CD4-positive, alpha-beta T cell (primary cell): ENCODE data around the gene PCDHB9. TPM values are rescaled to one million over a fixed set of nuclear protein-coding genes. Genes with fewer than 3 reads are reported as not detected.
"Not testable (repeated sequence)": the region's sequence is repeated elsewhere in the genome, so short reads cannot be mapped to it uniquely, and the experiment has no call there.

Experiments
- ATAC-seq: fragments of 200-7000 bp; cut with Tn5 transposase; one replicate; pipeline ENCODE4 v1.10.0; 2022; ENCODE audit warnings: mild to moderate bottlenecking; ENCODE audit not compliant: poor library complexity
- CTCF ChIA-PET: fragments of 350-600 bp; sonication (Branson Sonifier 250); formaldehyde crosslinking; loops from one replicate; lab custom pipeline; 2021; ENCODE audit warnings: antibody characterized with exemption, inconsistent platforms; lab: Charles Lee
- POLR2A ChIA-PET: fragments of 350-600 bp; sonication (Branson Sonifier 250); formaldehyde crosslinking; loops from one replicate; lab custom pipeline; 2021; ENCODE audit warnings: antibody characterized with exemption, inconsistent platforms; lab: Charles Lee
- DNase-seq, 14 experiments: peaks; one replicate each; pipeline ENCODE4 v3.0.0-alpha.2; 2013 to 2020; ENCODE audit warnings: mixed read lengths in 2 of 14
- H3K27ac ChIP-seq, 2 donors: one replicate each; pipeline versions ENCODE4 v1.5.1 to v1.7.0; 2013; ENCODE audit warnings: low read length in 2 of 2, low read depth in 1 of 2, mild to moderate bottlenecking in 1 of 2
- H3K27me3 ChIP-seq, 2 experiments: 1 replicate in 1 of 2; 2 replicates in 1 of 2; pipeline versions ENCODE4 v1.6.1 to v1.7.0; 2013; ENCODE audit warnings: low read length in 2 of 2, control low read depth in 1 of 2, mild to moderate bottlenecking in 1 of 2, moderate library complexity in 1 of 2; ENCODE audit not compliant: insufficient read depth in 2 of 2, control insufficient read depth in 1 of 2
- H3K36me3 ChIP-seq: one replicate; pipeline ENCODE4 v1.6.1; 2013; ENCODE audit warnings: low read length, control low read depth; ENCODE audit not compliant: insufficient read depth
- H3K4me1 ChIP-seq: one replicate; pipeline ENCODE4 v1.6.1; 2013; ENCODE audit warnings: low read length, control low read depth; ENCODE audit not compliant: insufficient read depth
- H3K4me3 ChIP-seq: one replicate; pipeline ENCODE4 v1.5.1; 2013; ENCODE audit warnings: mild to moderate bottlenecking, low read length, moderate library complexity
- H3K9me3 ChIP-seq, 2 experiments: 1 replicate in 1 of 2; 2 replicates in 1 of 2; pipeline versions ENCODE4 v1.6.1 to v1.7.0; 2013; ENCODE audit warnings: low read length in 2 of 2, mild to moderate bottlenecking in 2 of 2, control low read depth in 1 of 2, moderate library complexity in 1 of 2; ENCODE audit not compliant: control insufficient read depth in 1 of 2, insufficient read depth in 1 of 2
- H3K27ac Mint-ChIP-seq: one replicate; pipeline ENCODE4 v1.8.0; 2020; ENCODE audit warnings: mixed read lengths
- H3K27me3 Mint-ChIP-seq: one replicate; pipeline ENCODE4 v1.8.0; 2021; ENCODE audit warnings: mixed read lengths
- H3K36me3 Mint-ChIP-seq: one replicate; pipeline ENCODE4 v1.8.0; 2021; ENCODE audit warnings: low read depth, mixed read lengths
- H3K4me1 Mint-ChIP-seq: one replicate; pipeline ENCODE4 v1.8.0; 2021; ENCODE audit warnings: low read depth, mixed read lengths
- H3K4me3 Mint-ChIP-seq: one replicate; pipeline ENCODE4 v1.8.0; 2020; ENCODE audit warnings: mild to moderate bottlenecking, mixed read lengths
- H3K9me3 Mint-ChIP-seq: one replicate; pipeline ENCODE4 v1.8.0; 2020; ENCODE audit warnings: mixed read lengths
- intact Hi-C, 2 experiments: fragments of 100-400 bp; cut with DNase I in 1 of 2; cut with micrococcal nuclease in 1 of 2; formaldehyde crosslinking; loops; one replicate each; pipeline versions ENCODE4 v1.15.1 to v1.9.0; 2023 to 2025; cut with DNase I, micrococcal nuclease
- total RNA-seq, 174 experiments: library from RNA in 2 of 174; stranded (reverse) in 2 of 174; gene quantifications; one replicate each; pipeline ENCODE4 v1.2.3 and lab custom pipeline; 2021 to 2026
- TF ChIP-seq, protein P1 (sequence below): fragments of 200-600 bp; IDR thresholded peaks from one replicate; pipeline ENCODE4 v1.8.0; 2022; ENCODE audit warnings: antibody characterized with exemption, mild to moderate bottlenecking

Gene PCDHB9
- total RNA-seq, 2 experiments from 2014 or later, result not detected

DNA sequence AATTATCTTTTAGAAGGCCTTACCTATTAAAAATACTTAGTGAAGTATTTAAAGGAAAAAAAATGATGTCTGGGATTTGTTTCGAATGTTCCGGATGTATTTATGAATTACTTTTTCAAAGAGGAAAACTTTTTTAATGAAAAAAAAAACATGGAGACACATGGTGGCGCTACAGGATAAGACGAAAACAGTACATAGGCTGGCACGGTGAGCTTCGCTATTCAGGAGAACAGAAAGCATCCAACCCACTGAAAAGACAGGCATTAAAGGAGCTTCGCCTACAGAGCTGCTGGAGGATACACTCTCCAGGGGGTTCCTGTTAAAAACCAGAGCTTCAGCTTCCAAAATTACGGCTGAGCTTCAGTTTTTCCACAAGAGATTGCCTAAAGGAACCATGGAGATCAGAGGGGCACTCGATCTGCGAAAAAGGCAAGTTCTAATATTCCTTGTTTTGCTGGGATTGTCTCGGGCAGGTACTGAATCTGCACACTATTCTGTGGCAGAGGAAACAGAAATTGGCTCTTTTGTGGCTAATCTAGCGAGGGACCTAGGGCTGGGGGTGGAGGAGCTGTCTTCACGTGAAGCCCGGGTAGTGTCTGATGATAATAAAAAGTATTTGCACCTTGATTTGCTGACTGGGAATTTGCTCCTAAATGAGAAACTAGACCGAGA is 36.3 kb downstream of the PCDHB9 start, which contains the start of gene PCDHB14:
Gene PCDHB14, plus strand, starts transcription at position 232 of the 672 bp plus-strand sequence. Its CDS starts 163 bp downstream, at position 395.
- DNase-seq (peak in 3 of 14 experiments; percentile 5 to 37 (median 31)), ATAC-seq (no peak)
- H3K27me3 ChIP-seq, result peaks cover 31 to 52% of the 10 kb centered on the region in 2 experiments
- TF ChIP-seq, protein P1, sequence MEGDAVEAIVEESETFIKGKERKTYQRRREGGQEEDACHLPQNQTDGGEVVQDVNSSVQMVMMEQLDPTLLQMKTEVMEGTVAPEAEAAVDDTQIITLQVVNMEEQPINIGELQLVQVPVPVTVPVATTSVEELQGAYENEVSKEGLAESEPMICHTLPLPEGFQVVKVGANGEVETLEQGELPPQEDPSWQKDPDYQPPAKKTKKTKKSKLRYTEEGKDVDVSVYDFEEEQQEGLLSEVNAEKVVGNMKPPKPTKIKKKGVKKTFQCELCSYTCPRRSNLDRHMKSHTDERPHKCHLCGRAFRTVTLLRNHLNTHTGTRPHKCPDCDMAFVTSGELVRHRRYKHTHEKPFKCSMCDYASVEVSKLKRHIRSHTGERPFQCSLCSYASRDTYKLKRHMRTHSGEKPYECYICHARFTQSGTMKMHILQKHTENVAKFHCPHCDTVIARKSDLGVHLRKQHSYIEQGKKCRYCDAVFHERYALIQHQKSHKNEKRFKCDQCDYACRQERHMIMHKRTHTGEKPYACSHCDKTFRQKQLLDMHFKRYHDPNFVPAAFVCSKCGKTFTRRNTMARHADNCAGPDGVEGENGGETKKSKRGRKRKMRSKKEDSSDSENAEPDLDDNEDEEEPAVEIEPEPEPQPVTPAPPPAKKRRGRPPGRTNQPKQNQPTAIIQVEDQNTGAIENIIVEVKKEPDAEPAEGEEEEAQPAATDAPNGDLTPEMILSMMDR, result no peak
- intact Hi-C loops, result loop anchor here (5.0 to 10.0 kb wide), 3 partner anchors 142 to 342 kb away; partner anchors contain the start of gene PCDHGA5 (in 1 of the 2)
- H3K4me1 ChIP-seq, result peaks cover 5% of the 10 kb centered on the region
- no peak within 1 kb of the TSS for H3K27ac Mint-ChIP-seq
- ChIA-PET CTCF (interaction anchor here (1.5 kb wide), 1 partner anchor 97 kb away, joined by 5 read pairs; the partner anchor contains the start of gene TAF7), POLR2A (interaction anchor here (0.7 kb wide), 1 partner anchor 14 kb away, joined by 3 read pairs; no protein-coding TSS in a partner anchor)
- peaks cover 23 to 37% of the 10 kb centered on the region in 2 experiments for H3K9me3 ChIP-seq
- peaks cover 6% of the 10 kb centered on the region for H3K9me3 Mint-ChIP-seq
- no peaks in the 10 kb centered on the region for H3K36me3 ChIP-seq
- H3K27me3 Mint-ChIP-seq, result peaks cover 71% of the 10 kb centered on the region
- H3K36me3 Mint-ChIP-seq, result peaks cover 8% of the 10 kb centered on the region
- no peaks in the 10 kb centered on the region for H3K4me1 Mint-ChIP-seq
- H3K4me3 Mint-ChIP-seq, result peak within 1 kb of the TSS; percentile 27
- H3K27ac ChIP-seq, result no peak within 1 kb of the TSS
- no peak within 1 kb of the TSS for H3K4me3 ChIP-seq

DNA sequence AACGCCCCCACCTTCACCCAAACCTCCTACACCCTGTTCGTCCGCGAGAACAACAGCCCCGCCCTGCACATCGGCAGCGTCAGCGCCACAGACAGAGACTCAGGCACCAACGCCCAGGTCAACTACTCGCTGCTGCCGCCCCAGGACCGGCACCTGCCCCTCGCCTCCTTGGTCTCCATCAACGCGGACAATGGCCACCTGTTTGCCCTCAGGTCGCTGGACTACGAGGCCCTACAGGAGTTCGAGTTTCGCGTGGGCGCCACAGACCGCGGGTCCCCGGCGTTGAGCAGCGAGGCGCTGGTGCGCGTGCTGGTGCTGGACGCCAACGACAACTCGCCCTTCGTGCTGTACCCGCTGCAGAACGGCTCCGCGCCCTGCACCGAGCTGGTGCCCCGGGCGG is 37.9 kb downstream of the PCDHB9 start:
- H3K4me1 Mint-ChIP-seq, H3K4me3 ChIP-seq, CTCF ChIA-PET, H3K4me1 ChIP-seq, H3K4me3 Mint-ChIP-seq, H3K9me3 Mint-ChIP-seq, H3K36me3 ChIP-seq, H3K36me3 Mint-ChIP-seq, DNase-seq, POLR2A ChIA-PET, H3K27ac ChIP-seq, ATAC-seq, H3K27ac Mint-ChIP-seq: not testable (repeated sequence)
- Histone ChIP-seq H3K27me3 (peaks cover 27 to 37% of the 10 kb centered on the region in 2 experiments), H3K9me3 (peaks cover 18 to 29% of the 10 kb centered on the region in 2 experiments)
- peaks cover 66% of the 10 kb centered on the region for H3K27me3 Mint-ChIP-seq
- intact Hi-C loops, result loop anchor here (5.0 to 10.0 kb wide), 3 partner anchors 140 to 340 kb away; partner anchors contain the start of gene PCDHGA5 (in 1 of the 2)

DNA sequence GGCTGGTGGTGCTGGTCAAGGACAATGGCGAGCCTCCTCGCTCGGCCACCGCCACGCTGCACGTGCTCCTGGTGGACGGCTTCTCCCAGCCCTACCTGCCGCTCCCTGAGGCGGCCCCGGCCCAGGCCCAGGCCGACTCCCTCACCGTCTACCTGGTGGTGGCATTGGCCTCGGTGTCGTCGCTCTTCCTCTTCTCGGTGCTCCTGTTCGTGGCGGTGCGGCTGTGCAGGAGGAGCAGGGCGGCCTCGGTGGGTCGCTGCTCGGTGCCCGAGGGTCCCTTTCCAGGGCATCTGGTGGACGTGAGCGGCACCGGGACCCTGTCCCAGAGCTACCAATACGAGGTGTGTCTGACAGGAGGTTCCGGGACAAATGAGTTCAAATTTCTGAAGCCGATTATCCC is 38.5 kb downstream of the PCDHB9 start:
- POLR2A ChIA-PET, result not testable (repeated sequence)
- intact Hi-C loops, result loop anchor here (10.0 kb wide), 2 partner anchors 139 to 339 kb away; partner anchors contain the start of gene PCDHGA5 (in 1 of the 2)

DNA sequence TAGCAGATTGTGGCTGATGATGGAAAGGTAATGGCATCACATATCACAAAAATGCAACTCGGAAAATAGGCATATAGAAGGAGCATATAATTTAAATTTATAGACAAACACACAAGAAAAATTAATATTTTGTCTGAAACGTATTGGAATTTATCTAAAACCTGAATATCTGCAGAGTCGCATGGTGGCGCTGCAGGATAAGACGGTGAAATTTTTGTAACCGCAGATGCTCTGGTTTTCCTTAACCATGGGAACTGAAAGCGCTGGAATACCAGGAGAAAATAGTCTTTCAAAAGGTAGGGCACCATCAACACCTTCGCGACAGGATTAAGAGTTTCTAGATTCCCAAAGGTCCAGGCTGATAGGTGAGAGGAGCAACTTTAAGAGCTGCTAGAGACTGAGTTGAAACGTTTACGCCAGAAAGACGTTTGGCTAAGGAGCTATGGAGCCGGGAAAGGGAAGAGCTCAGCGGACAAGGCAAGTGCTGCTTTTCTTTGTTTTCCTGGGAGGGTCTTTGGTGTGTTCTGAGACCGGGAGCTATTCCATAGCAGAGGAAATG is 47.2 kb downstream of the PCDHB9 start:
- H3K36me3 Mint-ChIP-seq, result peaks cover 14% of the 10 kb centered on the region
- H3K4me1 ChIP-seq, result no peaks in the 10 kb centered on the region
- H3K27ac ChIP-seq, result no peak overlapping the region
- no peaks in the 10 kb centered on the region for H3K36me3 ChIP-seq
- H3K27me3 Mint-ChIP-seq, result peaks cover 54% of the 10 kb centered on the region
- intact Hi-C loops, result no loop called here
- H3K4me1 Mint-ChIP-seq, result no peaks in the 10 kb centered on the region
- H3K27ac Mint-ChIP-seq, result no peak overlapping the region
- CTCF ChIA-PET, result no interaction called here
- peaks cover 23 to 64% of the 10 kb centered on the region in 2 experiments for H3K9me3 ChIP-seq
- no peak overlapping the region for H3K4me3 ChIP-seq
- H3K9me3 Mint-ChIP-seq, result peaks cover 8% of the 10 kb centered on the region
- H3K27me3 ChIP-seq, result peaks cover 16 to 31% of the 10 kb centered on the region in 2 experiments
- DNase-seq, result no peak
- TF ChIP-seq, protein P1, result no peak
- H3K4me3 Mint-ChIP-seq, result no peak overlapping the region
- ATAC-seq, result no peak
- POLR2A ChIA-PET, result no interaction called here

More for the DNA sequence above, 38.5 kb downstream of the PCDHB9 start:
- H3K4me1 ChIP-seq, H3K9me3 Mint-ChIP-seq, DNase-seq, H3K36me3 ChIP-seq, ATAC-seq, H3K27ac Mint-ChIP-seq, H3K4me1 Mint-ChIP-seq, H3K36me3 Mint-ChIP-seq, H3K27ac ChIP-seq, H3K4me3 Mint-ChIP-seq, H3K4me3 ChIP-seq, CTCF ChIA-PET: not testable (repeated sequence)
- Histone ChIP-seq H3K27me3 (peaks cover 27 to 37% of the 10 kb centered on the region in 2 experiments), H3K9me3 (peaks cover 18 to 33% of the 10 kb centered on the region in 2 experiments)
- peaks cover 61% of the 10 kb centered on the region for H3K27me3 Mint-ChIP-seq

DNA sequence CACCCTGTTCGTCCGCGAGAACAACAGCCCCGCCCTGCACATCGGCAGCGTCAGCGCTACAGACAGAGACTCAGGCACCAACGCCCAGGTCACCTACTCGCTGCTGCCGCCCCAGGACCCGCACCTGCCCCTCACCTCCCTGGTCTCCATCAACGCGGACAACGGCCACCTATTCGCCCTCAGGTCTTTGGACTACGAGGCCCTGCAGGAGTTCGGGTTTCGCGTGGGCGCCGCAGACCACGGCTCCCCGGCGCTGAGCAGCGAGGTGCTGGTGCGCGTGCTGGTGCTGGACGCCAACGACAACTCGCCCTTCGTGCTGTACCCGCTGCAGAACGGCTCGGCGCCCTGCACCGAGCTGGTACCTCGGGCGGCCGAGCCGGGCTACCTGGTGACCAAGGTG is 49.0 kb downstream of the PCDHB9 start:
- H3K4me3 Mint-ChIP-seq, H3K36me3 ChIP-seq, intact Hi-C loops, H3K27ac ChIP-seq, CTCF ChIA-PET, ATAC-seq, H3K4me3 ChIP-seq, H3K27ac Mint-ChIP-seq, H3K4me1 ChIP-seq, H3K4me1 Mint-ChIP-seq, DNase-seq, POLR2A ChIA-PET: not testable (repeated sequence)
- H3K27me3 Mint-ChIP-seq, result peaks cover 71% of the 10 kb centered on the region
- peaks cover 12% of the 10 kb centered on the region for H3K9me3 Mint-ChIP-seq
- H3K9me3 ChIP-seq, result peaks cover 23 to 72% of the 10 kb centered on the region in 2 experiments
- H3K36me3 Mint-ChIP-seq, result peaks cover 27% of the 10 kb centered on the region
- peaks cover 24 to 41% of the 10 kb centered on the region in 2 experiments for H3K27me3 ChIP-seq
